Astrocyte (in vitro differentiated cells and primary cell): ENCODE results near the gene CECR2. TPM values are rescaled to one million over a fixed set of nuclear protein-coding genes. Genes with fewer than 3 reads are reported as not detected.
"Not testable (repeated sequence)": the region's sequence is repeated elsewhere in the genome, so short reads cannot be mapped to it uniquely, and the experiment has no call there.

Experiments
- DNase-seq: peaks from one replicate; pipeline ENCODE4 v3.0.0-alpha.2; 2010; ENCODE audit warnings: low read depth
- FAIRE-seq: peaks from 2 replicates; lab custom pipeline; 2011; peaks lifted over from hg19 to GRCh38; lab: Jason Lieb, UNC
- H2AFZ ChIP-seq: 2 replicates; pipeline ENCODE4 v1.6.0; 2012; ENCODE audit warnings: low read depth, low read length, inconsistent platforms
- H3K27ac ChIP-seq: 2 replicates; pipeline ENCODE4 v1.5.1; 2011; ENCODE audit warnings: low read depth, low read length, inconsistent platforms
- H3K27me3 ChIP-seq: 2 replicates; pipeline ENCODE4 v1.6.0; 2011; ENCODE audit warnings: low read length, inconsistent platforms; ENCODE audit not compliant: insufficient read depth
- H3K36me3 ChIP-seq: 2 replicates; pipeline ENCODE4 v1.5.1; 2011; ENCODE audit warnings: low read length, inconsistent platforms; ENCODE audit not compliant: insufficient read depth
- H3K4me1 ChIP-seq: 2 replicates; pipeline ENCODE4 v1.5.1; 2011; ENCODE audit warnings: low read length, inconsistent platforms; ENCODE audit not compliant: insufficient read depth
- H3K4me2 ChIP-seq: 2 replicates; pipeline ENCODE4 v1.6.0; 2012; ENCODE audit warnings: low read length, inconsistent platforms
- H3K4me3 ChIP-seq: 2 replicates; pipeline ENCODE4 v1.5.1; 2011; ENCODE audit warnings: low read depth, mild to moderate bottlenecking, low read length, inconsistent platforms; ENCODE audit not compliant: insufficient read depth
- H3K79me2 ChIP-seq: 2 replicates; pipeline ENCODE4 v1.6.0; 2012; ENCODE audit warnings: mild to moderate bottlenecking, low read length, inconsistent platforms; ENCODE audit not compliant: insufficient read depth
- H3K9ac ChIP-seq: 2 replicates; pipeline ENCODE4 v1.6.0; 2012; ENCODE audit warnings: mild to moderate bottlenecking, low read length, inconsistent platforms
- H3K9me3 ChIP-seq: 2 replicates; pipeline ENCODE4 v1.5.1; 2012; ENCODE audit warnings: low read depth, mild to moderate bottlenecking, low read length, inconsistent platforms; ENCODE audit not compliant: insufficient read depth
- H4K20me1 ChIP-seq: 2 replicates; pipeline ENCODE4 v1.6.0; 2012; ENCODE audit warnings: low read length, inconsistent platforms; ENCODE audit not compliant: insufficient read depth
- H3K27ac Mint-ChIP-seq: one replicate; pipeline ENCODE4 v1.8.0; 2021; ENCODE audit warnings: mild to moderate bottlenecking, mixed read lengths; ENCODE audit not compliant: unreplicated experiment
- H3K27me3 Mint-ChIP-seq: one replicate; pipeline ENCODE4 v1.8.0; 2021; ENCODE audit warnings: low read depth, mixed read lengths; ENCODE audit not compliant: unreplicated experiment
- H3K36me3 Mint-ChIP-seq: one replicate; pipeline ENCODE4 v1.8.0; 2021; ENCODE audit warnings: low read depth, mixed read lengths; ENCODE audit not compliant: unreplicated experiment
- H3K4me1 Mint-ChIP-seq: one replicate; pipeline ENCODE4 v1.8.0; 2021; ENCODE audit warnings: low read depth, mixed read lengths; ENCODE audit not compliant: unreplicated experiment
- H3K4me3 Mint-ChIP-seq: one replicate; pipeline ENCODE4 v1.8.0; 2021; ENCODE audit warnings: mild to moderate bottlenecking, moderate library complexity, mixed read lengths; ENCODE audit not compliant: unreplicated experiment
- H3K9me3 Mint-ChIP-seq: one replicate; pipeline ENCODE4 v1.8.0; 2021; ENCODE audit warnings: mild to moderate bottlenecking, mixed read lengths; ENCODE audit not compliant: unreplicated experiment
- CTCF ChIP-seq: IDR thresholded peaks from 2 replicates; pipeline ENCODE4 v1.5.1; 2011; ENCODE audit warnings: low read depth, mild to moderate bottlenecking, inconsistent platforms, low read length, moderate library complexity; ENCODE audit not compliant: insufficient read depth
- EZH2 ChIP-seq: IDR thresholded peaks from 2 replicates; pipeline ENCODE4 v1.6.1; 2012; ENCODE audit warnings: mild to moderate bottlenecking, low read length, inconsistent platforms; ENCODE audit not compliant: insufficient read depth
- total RNA-seq: library from RNA; stranded (reverse); gene quantifications from 2 replicates; pipeline ENCODE4 v1.2.1, GENCODE V29; 2021

Gene CECR2
- total RNA-seq, 1 donor from 2014 or later: 15.7 TPM

GRCh38 chr22:17419348-17419747 is 50.1 kb downstream of the CECR2 start:
- Mint-ChIP-seq H3K9me3 (peaks cover 2% of the 10 kb centered on the region), H3K4me1 (peaks cover 9% of the 10 kb centered on the region), H3K27me3 (no peaks in the 10 kb centered on the region), H3K27ac (no peak overlapping the region), H3K36me3 (peaks cover 4% of the 10 kb centered on the region), H3K4me3 (no peak overlapping the region)
- H3K4me3 ChIP-seq: no peak overlapping the region
- H3K4me1 ChIP-seq: no peaks in the 10 kb centered on the region
- no peaks in the 10 kb centered on the region for H4K20me1 ChIP-seq
- DNase-seq (no peak), FAIRE-seq (no peak)
- no peak overlapping the region for H2AFZ ChIP-seq
- H3K27ac ChIP-seq: no peak overlapping the region
- no peak overlapping the region for H3K9ac ChIP-seq
- H3K27me3 ChIP-seq: no peaks in the 10 kb centered on the region
- H3K36me3 ChIP-seq: no peaks in the 10 kb centered on the region
- TF ChIP-seq CTCF (no peak), EZH2 (no peak)
- no peaks in the 10 kb centered on the region for H3K79me2 ChIP-seq
- H3K9me3 ChIP-seq: no peaks in the 10 kb centered on the region
- H3K4me2 ChIP-seq: no peak overlapping the region

GRCh38 chr22:17422736-17423343 is 53.6 kb downstream of the CECR2 start:
- peaks cover 4% of the 10 kb centered on the region for H3K9me3 Mint-ChIP-seq
- Histone ChIP-seq H3K36me3 (no peaks in the 10 kb centered on the region), H3K4me2 (no peak overlapping the region), H3K4me3 (no peak overlapping the region), H3K4me1 (no peaks in the 10 kb centered on the region), H3K79me2 (no peaks in the 10 kb centered on the region), H4K20me1 (no peaks in the 10 kb centered on the region), H2AFZ (no peak overlapping the region), H3K27ac (no peak overlapping the region), H3K27me3 (no peaks in the 10 kb centered on the region), H3K9ac (no peak overlapping the region), H3K9me3 (no peaks in the 10 kb centered on the region)
- no peak for DNase-seq
- H3K27me3 Mint-ChIP-seq: no peaks in the 10 kb centered on the region
- H3K36me3 Mint-ChIP-seq: peaks cover 4% of the 10 kb centered on the region
- H3K4me1 Mint-ChIP-seq: peaks cover 13% of the 10 kb centered on the region
- H3K4me3 Mint-ChIP-seq: no peak overlapping the region
- no peak overlapping the region for H3K27ac Mint-ChIP-seq
- no peak for TF ChIP-seq EZH2
- no peak for TF ChIP-seq CTCF
- no peak for FAIRE-seq

GRCh38 chr22:17423616-17424015 is 54.4 kb downstream of the CECR2 start:
- Histone ChIP-seq H3K4me3 (no peak overlapping the region), H2AFZ (no peak overlapping the region), H3K27me3 (no peaks in the 10 kb centered on the region), H3K9me3 (no peaks in the 10 kb centered on the region), H3K4me2 (no peak overlapping the region), H3K36me3 (no peaks in the 10 kb centered on the region), H3K9ac (no peak overlapping the region), H3K79me2 (no peaks in the 10 kb centered on the region), H4K20me1 (no peaks in the 10 kb centered on the region), H3K4me1 (no peaks in the 10 kb centered on the region), H3K27ac (no peak overlapping the region)
- Mint-ChIP-seq H3K4me3 (no peak overlapping the region), H3K27me3 (no peaks in the 10 kb centered on the region), H3K36me3 (peaks cover 4% of the 10 kb centered on the region), H3K9me3 (peaks cover 4% of the 10 kb centered on the region), H3K27ac (no peak overlapping the region), H3K4me1 (peaks cover 13% of the 10 kb centered on the region)
- no peak for DNase-seq
- no peak for FAIRE-seq
- TF ChIP-seq CTCF (no peak), EZH2 (no peak)

- H3K36me3 ChIP-seq, H3K27me3 Mint-ChIP-seq, H3K9ac ChIP-seq, H2AFZ ChIP-seq, H3K4me1 ChIP-seq, H3K27ac Mint-ChIP-seq, H3K9me3 Mint-ChIP-seq, H4K20me1 ChIP-seq, H3K27me3 ChIP-seq, H3K36me3 Mint-ChIP-seq, H3K27ac ChIP-seq, H3K4me2 ChIP-seq, H3K9me3 ChIP-seq, H3K4me3 ChIP-seq, H3K79me2 ChIP-seq, FAIRE-seq, DNase-seq, H3K4me3 Mint-ChIP-seq: not testable (repeated sequence)
- H3K4me1 Mint-ChIP-seq: peaks cover 30% of the 10 kb centered on the region
Measured at GRCh38 chr22:17427528-17427927, 58.3 kb downstream of the CECR2 start.
